ENCODE measurements around the gene PCLO. TPM values are rescaled to one million over a fixed set of nuclear protein-coding genes. Genes with fewer than 3 reads are reported as not detected.

The PCLO gene
- total and polyA plus RNA-seq, 5 experiments from 2014 or later = not detected

DNA sequence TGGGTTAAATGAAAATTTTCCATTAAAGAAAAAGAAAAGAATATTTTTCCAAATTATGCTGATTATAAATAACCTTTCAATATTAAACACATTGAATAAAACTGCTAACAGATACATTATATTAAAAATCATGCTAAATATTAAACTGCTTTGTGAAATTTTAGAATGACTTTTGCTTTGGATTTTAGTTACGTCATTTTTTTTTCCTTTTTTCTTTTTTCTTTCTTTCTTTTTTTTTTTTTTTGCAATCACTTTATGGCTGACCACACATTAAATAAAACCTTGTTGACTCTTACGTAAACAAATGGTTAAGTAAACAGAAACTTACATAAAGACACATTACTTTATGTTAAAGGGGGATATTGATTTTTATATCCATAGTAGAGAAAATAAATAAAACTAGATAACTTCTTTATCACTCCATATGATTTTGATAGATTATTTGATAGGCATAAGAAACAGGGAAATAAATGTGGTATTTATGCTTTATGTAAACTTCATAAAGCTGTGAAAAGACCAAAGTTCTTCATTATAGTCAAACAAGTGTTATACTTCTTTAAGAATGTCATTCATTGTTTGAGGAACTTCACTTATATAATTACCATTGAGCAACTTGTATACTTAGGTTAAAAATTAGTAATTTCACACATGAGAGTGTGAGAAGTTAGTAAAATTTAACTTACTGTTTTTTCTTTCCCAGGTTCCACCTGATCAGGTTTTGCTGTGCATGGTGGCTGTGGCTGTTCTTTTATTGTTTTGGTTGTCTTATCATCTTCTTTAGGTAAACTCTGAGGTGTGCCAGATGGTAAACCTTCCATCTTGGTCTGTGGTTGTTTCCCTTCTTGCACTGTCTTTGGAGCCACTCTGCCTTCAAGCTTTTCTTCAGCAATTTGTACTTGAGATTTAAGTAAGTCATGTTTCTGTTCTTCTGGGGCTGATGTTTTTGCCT lies 197.3 kb downstream of the PCLO start:
- peaks cover 0 to 19% (median 2%) of the 10 kb centered on the region in 9 donors for H3K9me3 Mint-ChIP-seq
- POLR2A ChIA-PET = no interaction called here
- ATAC-seq (no peak), DNase-seq (no peak)
- H3K27ac Mint-ChIP-seq = no peak overlapping the region
- no peaks in the 10 kb centered on the region for H3K27me3 Mint-ChIP-seq
- H3K36me3 Mint-ChIP-seq = no peaks in the 10 kb centered on the region
- H3K4me3 Mint-ChIP-seq = no peak overlapping the region
- H3K4me1 Mint-ChIP-seq = no peaks in the 10 kb centered on the region

GRCh38 chr7:82964150-82964882 lies 198.4 kb downstream of the PCLO start:
- ATAC-seq (no peak), DNase-seq (no peak)
- Mint-ChIP-seq H3K27ac (no peak overlapping the region), H3K4me3 (no peak overlapping the region), H3K27me3 (no peaks in the 10 kb centered on the region), H3K4me1 (no peaks in the 10 kb centered on the region), H3K9me3 (peaks cover 0 to 19% (median 2%) of the 10 kb centered on the region in 9 donors), H3K36me3 (no peaks in the 10 kb centered on the region)
- POLR2A ChIA-PET = no interaction called here

DNA sequence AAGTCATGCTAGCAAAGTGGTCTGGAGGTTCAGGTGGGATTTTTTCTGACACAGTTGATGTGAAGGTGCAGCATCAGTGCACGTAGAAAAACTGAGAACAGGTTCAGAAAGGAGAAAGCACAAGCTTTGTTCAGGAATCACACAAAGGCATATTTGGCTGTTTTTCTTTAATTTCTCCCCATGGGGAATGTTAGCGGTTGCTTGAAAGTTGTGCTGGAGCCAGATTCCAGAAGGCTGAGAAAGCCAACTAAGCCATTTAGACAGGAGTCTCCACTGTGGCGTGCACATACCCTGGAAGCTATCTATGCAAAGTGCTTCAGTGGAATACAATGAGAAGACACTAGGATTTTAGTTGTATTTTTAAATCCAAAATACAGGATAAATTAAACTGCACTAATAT lies 201.4 kb downstream of the PCLO start:
- H3K4me3 Mint-ChIP-seq = no peak overlapping the region
- peaks cover 0 to 16% (median 2%) of the 10 kb centered on the region in 9 donors for H3K9me3 Mint-ChIP-seq
- POLR2A ChIA-PET = no interaction called here
- DNase-seq (no peak), ATAC-seq (no peak)
- H3K27me3 Mint-ChIP-seq = no peaks in the 10 kb centered on the region
- no peaks in the 10 kb centered on the region for H3K36me3 Mint-ChIP-seq
- H3K4me1 Mint-ChIP-seq = no peaks in the 10 kb centered on the region
- no peak overlapping the region for H3K27ac Mint-ChIP-seq

DNA sequence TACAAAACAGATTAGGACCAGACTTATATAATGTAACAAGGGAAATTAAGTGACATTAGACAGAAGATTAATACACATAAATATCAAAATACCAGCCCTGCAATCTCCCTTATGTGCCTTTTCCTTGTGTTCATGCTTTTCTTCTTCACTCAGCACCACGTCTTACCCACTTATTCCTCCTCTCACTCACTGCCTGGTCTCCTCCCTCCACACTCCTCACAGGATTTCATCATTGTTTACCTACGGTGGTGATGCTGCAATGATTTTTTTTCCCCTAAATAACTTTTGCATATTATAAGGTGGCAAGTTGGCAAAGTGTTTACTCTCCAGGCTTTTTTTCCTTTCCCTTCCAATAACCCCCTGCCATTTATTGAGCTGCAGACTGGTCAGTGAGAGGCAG lies 203.2 kb downstream of the PCLO start:
- Mint-ChIP-seq H3K4me3 (no peak overlapping the region), H3K9me3 (peaks cover 0 to 9% (median under 1%) of the 10 kb centered on the region in 9 donors), H3K36me3 (no peaks in the 10 kb centered on the region), H3K27ac (peak overlapping the region in 2 of 10 donors; percentile 35 to 61), H3K4me1 (no peaks in the 10 kb centered on the region), H3K27me3 (no peaks in the 10 kb centered on the region)
- no peak for DNase-seq
- no peak for ATAC-seq
- POLR2A ChIA-PET = no interaction called here

GRCh38 chr7:82957521-82957920 lies 205.2 kb downstream of the PCLO start:
- H3K9me3 Mint-ChIP-seq = peaks cover 0 to 11% (median 7%) of the 10 kb centered on the region in 9 donors
- POLR2A ChIA-PET = no interaction called here
- H3K36me3 Mint-ChIP-seq = no peaks in the 10 kb centered on the region
- H3K27me3 Mint-ChIP-seq = no peaks in the 10 kb centered on the region
- DNase-seq = no peak
- H3K27ac Mint-ChIP-seq = no peak overlapping the region
- ATAC-seq = no peak
- H3K4me1 Mint-ChIP-seq = no peaks in the 10 kb centered on the region
- H3K4me3 Mint-ChIP-seq = no peak overlapping the region

- DNase-seq (no peak), ATAC-seq (no peak)
- Mint-ChIP-seq H3K27ac (no peak overlapping the region), H3K27me3 (no peaks in the 10 kb centered on the region), H3K36me3 (no peaks in the 10 kb centered on the region), H3K9me3 (peaks cover 0 to 42% (median 13%) of the 10 kb centered on the region in 9 donors), H3K4me3 (no peak overlapping the region), H3K4me1 (no peaks in the 10 kb centered on the region)
- POLR2A ChIA-PET = no interaction called here
These were observed 209.2 kb downstream of the PCLO start for GRCh38 chr7:82953324-82954027.

- POLR2A ChIA-PET = no interaction called here
- no peaks in the 10 kb centered on the region for H3K4me1 Mint-ChIP-seq
- H3K27ac Mint-ChIP-seq = no peak overlapping the region
- H3K36me3 Mint-ChIP-seq = no peaks in the 10 kb centered on the region
- ATAC-seq (no peak), DNase-seq (no peak)
- H3K9me3 Mint-ChIP-seq = peaks cover 0 to 46% (median 15%) of the 10 kb centered on the region in 9 donors
- no peak overlapping the region for H3K4me3 Mint-ChIP-seq
- H3K27me3 Mint-ChIP-seq = no peaks in the 10 kb centered on the region
These were observed 212.2 kb downstream of the PCLO start for GRCh38 chr7:82950436-82950835.

GRCh38 chr7:82945480-82945879 lies 217.2 kb downstream of the PCLO start:
- H3K9me3 Mint-ChIP-seq = peaks cover 0 to 24% (median 5%) of the 10 kb centered on the region in 9 donors
- H3K27ac Mint-ChIP-seq = no peak overlapping the region
- no peaks in the 10 kb centered on the region for H3K27me3 Mint-ChIP-seq
- DNase-seq (no peak), ATAC-seq (no peak)
- no peaks in the 10 kb centered on the region for H3K4me1 Mint-ChIP-seq
- no peaks in the 10 kb centered on the region for H3K36me3 Mint-ChIP-seq
- POLR2A ChIA-PET = no interaction called here
- H3K4me3 Mint-ChIP-seq = no peak overlapping the region

- POLR2A ChIA-PET = no interaction called here
- Mint-ChIP-seq H3K27me3 (no peaks in the 10 kb centered on the region), H3K27ac (no peak overlapping the region), H3K9me3 (peaks cover 0 to 19% (median 5%) of the 10 kb centered on the region in 9 donors), H3K4me1 (no peaks in the 10 kb centered on the region), H3K36me3 (no peaks in the 10 kb centered on the region), H3K4me3 (no peak overlapping the region)
- DNase-seq (no peak), ATAC-seq (no peak)
These were observed 217.6 kb downstream of the PCLO start for GRCh38 chr7:82945056-82945455.

DNA sequence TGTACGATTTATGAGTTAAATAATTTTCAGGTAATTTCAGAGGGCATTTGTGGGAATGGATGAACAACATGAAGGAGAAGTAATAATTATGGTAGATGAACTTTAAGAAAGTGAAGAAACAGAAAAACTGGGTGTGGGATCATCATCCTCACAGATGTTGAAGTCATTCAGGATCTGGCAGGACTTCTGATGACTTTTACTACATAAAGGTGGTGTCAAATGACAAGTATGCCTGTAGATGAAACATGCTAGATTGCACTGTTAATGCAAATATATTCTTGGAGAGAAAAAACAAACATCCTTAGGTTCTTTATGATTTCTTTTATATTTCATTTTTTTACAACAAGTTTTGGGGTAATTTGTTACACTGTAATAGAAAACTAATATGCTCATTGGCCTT lies 230.2 kb downstream of the PCLO start:
- Mint-ChIP-seq H3K27me3 (no peaks in the 10 kb centered on the region), H3K9me3 (peaks cover 0 to 7% (median 0%) of the 10 kb centered on the region in 9 donors), H3K27ac (no peak overlapping the region), H3K36me3 (no peaks in the 10 kb centered on the region), H3K4me1 (no peaks in the 10 kb centered on the region), H3K4me3 (no peak overlapping the region)
- POLR2A ChIA-PET = no interaction called here
- DNase-seq = no peak
- ATAC-seq = no peak

GRCh38 chr7:82926477-82926876 lies 236.2 kb downstream of the PCLO start:
- POLR2A ChIA-PET = no interaction called here
- no peak for DNase-seq
- Mint-ChIP-seq H3K4me3 (no peak overlapping the region), H3K36me3 (no peaks in the 10 kb centered on the region), H3K4me1 (peaks cover 0 to 2% (median 0%) of the 10 kb centered on the region in 4 donors), H3K27me3 (no peaks in the 10 kb centered on the region), H3K27ac (no peak overlapping the region), H3K9me3 (peaks cover 0 to 8% (median 0%) of the 10 kb centered on the region in 9 donors)
- no peak for ATAC-seq

- H3K36me3 Mint-ChIP-seq = no peaks in the 10 kb centered on the region
- ATAC-seq (no peak), DNase-seq (no peak)
- peaks cover 0 to 2% (median 0%) of the 10 kb centered on the region in 4 donors for H3K4me1 Mint-ChIP-seq
- H3K4me3 Mint-ChIP-seq = no peak overlapping the region
- POLR2A ChIA-PET = no interaction called here
- H3K9me3 Mint-ChIP-seq = peaks cover 0 to 8% (median 0%) of the 10 kb centered on the region in 9 donors
- no peaks in the 10 kb centered on the region for H3K27me3 Mint-ChIP-seq
- H3K27ac Mint-ChIP-seq = no peak overlapping the region
These were observed 237.4 kb downstream of the PCLO start for GRCh38 chr7:82925331-82925730.

- H3K4me3 Mint-ChIP-seq = no peak overlapping the region
These were observed 256.2 kb downstream of the PCLO start for GRCh38 chr7:82906502-82906901.

More at GRCh38 chr7:82906502-82906901, 256.2 kb downstream of the PCLO start:
- Mint-ChIP-seq H3K4me1 (no peaks in the 10 kb centered on the region), H3K27ac (no peak overlapping the region), H3K9me3 (peaks cover 0 to 9% (median 0%) of the 10 kb centered on the region in 9 donors), H3K27me3 (no peaks in the 10 kb centered on the region), H3K36me3 (no peaks in the 10 kb centered on the region)
- DNase-seq = no peak
- POLR2A ChIA-PET = no interaction called here
- ATAC-seq = no peak

Measured in naive thymus-derived CD8-positive, alpha-beta T cell (primary cell).